Activated gamma-delta T cell treated with Interleukin-2 at 50 U/mL for 16 hours (primary cell): Measurements from ENCODE around the gene KIAA0319L.

Source experiments
- DNase-seq: peaks from one replicate; pipeline ENCODE4 v3.0.0-alpha.2; 2020

The KIAA0319L gene

GRCh38 chr1:35441926-35442579, 115.2 kb downstream of the KIAA0319L start:
- DNase-seq, result no peak

GRCh38 chr1:35439626-35440025, 117.6 kb downstream of the KIAA0319L start:
- no peak for DNase-seq

GRCh38 chr1:35437200-35437599, 120.0 kb downstream of the KIAA0319L start:
- DNase-seq, result no peak

- no peak for DNase-seq
These were observed 121.1 kb downstream of the KIAA0319L start for GRCh38 chr1:35436078-35436477.

GRCh38 chr1:35434703-35435102, 122.5 kb downstream of the KIAA0319L start:
- no peak for DNase-seq

- no peak for DNase-seq
These were observed 123.5 kb downstream of the KIAA0319L start for GRCh38 chr1:35433714-35434113.

- no peak for DNase-seq
These were observed 125.0 kb downstream of the KIAA0319L start for GRCh38 chr1:35432231-35432630.

GRCh38 chr1:35431173-35431599, 126.0 kb downstream of the KIAA0319L start:
- DNase-seq, result no peak

GRCh38 chr1:35430762-35431161, 126.4 kb downstream of the KIAA0319L start:
- no peak for DNase-seq

GRCh38 chr1:35428360-35428759, 128.8 kb downstream of the KIAA0319L start:
- no peak for DNase-seq

GRCh38 chr1:35426097-35426586, 131.1 kb downstream of the KIAA0319L start:
- no peak for DNase-seq

- no peak for DNase-seq
These were observed 148.3 kb downstream of the KIAA0319L start for GRCh38 chr1:35408925-35409324.

GRCh38 chr1:35407743-35408142, 149.5 kb downstream of the KIAA0319L start:
- DNase-seq, result no peak

- no peak for DNase-seq
These were observed 151.1 kb downstream of the KIAA0319L start for GRCh38 chr1:35406103-35406502.

- DNase-seq, result no peak
These were observed 156.2 kb downstream of the KIAA0319L start for GRCh38 chr1:35401049-35401448.

- DNase-seq, result no peak
These were observed 158.5 kb downstream of the KIAA0319L start for GRCh38 chr1:35398739-35399138.

GRCh38 chr1:35394386-35394785, 162.8 kb downstream of the KIAA0319L start:
- DNase-seq, result no peak

GRCh38 chr1:35390600-35391494, 166.4 kb downstream of the KIAA0319L start:
- no peak for DNase-seq

GRCh38 chr1:35386959-35387358, 170.2 kb downstream of the KIAA0319L start:
- DNase-seq, result no peak

- DNase-seq, result no peak
These were observed 170.9 kb downstream of the KIAA0319L start for GRCh38 chr1:35386290-35386689.
